ENCODE measurements around the gene MSRB3. TPM values are rescaled to one million over a fixed set of nuclear protein-coding genes. Genes with fewer than 3 reads are reported as not detected.

MSRB3 gene
- total RNA-seq, 1 donor from 2014 or later, result 1.6 TPM

- FAIRE-seq, result no peak
- Histone ChIP-seq H3K27me3 (ENCODE audit: control insufficient read depth, insufficient read depth, low read length) (no peaks in the 10 kb centered on the region), H3K4me3 (ENCODE audit: low read depth, low read length) (no peak overlapping the region), H3K36me3 (ENCODE audit: control insufficient read depth, insufficient read depth, low read length) (no peaks in the 10 kb centered on the region)
- peak; percentile 86 for DNase-seq (ENCODE audit: low read depth)
- TF ChIP-seq CTCF (IDR thresholded peaks at IDR 0.05; ENCODE audit: insufficient read depth, low read length, severe bottlenecking), result no peak
Measured at GRCh38 chr12:65355461-65355860, 77.0 kb downstream of the MSRB3 start.

- DNase-seq (ENCODE audit: low read depth) (peak; percentile 25), FAIRE-seq (no peak)
- Histone ChIP-seq H3K27me3 (ENCODE audit: control insufficient read depth, insufficient read depth, low read length) (no peaks in the 10 kb centered on the region), H3K4me3 (ENCODE audit: low read depth, low read length) (no peak overlapping the region), H3K36me3 (ENCODE audit: control insufficient read depth, insufficient read depth, low read length) (no peaks in the 10 kb centered on the region)
- no peak for TF ChIP-seq CTCF (IDR thresholded peaks at IDR 0.05; ENCODE audit: insufficient read depth, low read length, severe bottlenecking)
Measured at GRCh38 chr12:65362234-65363031, 84.0 kb downstream of the MSRB3 start.

GRCh38 chr12:65364046-65364445, 85.6 kb downstream of the MSRB3 start:
- no peak for DNase-seq (ENCODE audit: low read depth)

DNA sequence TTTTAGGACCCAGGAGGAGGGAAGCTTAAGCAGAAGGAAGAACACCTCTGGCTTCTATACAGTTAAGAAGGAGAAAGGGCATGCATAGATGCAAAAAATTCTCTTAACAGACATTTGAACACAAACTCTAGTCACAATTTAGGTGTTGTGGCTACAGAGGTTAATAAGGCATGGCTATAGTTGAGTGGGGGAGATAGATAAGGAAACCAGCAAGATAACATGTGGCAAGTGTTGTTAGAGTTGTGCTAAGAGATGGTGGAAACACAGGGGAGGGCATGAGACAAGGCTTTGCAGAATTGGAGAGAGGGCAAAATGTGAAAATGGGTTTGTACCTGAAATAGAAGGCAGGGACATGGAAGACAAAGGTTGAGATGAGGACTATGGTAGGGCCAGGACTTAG, 88.9 kb downstream of the MSRB3 start:
- no peak for TF ChIP-seq CTCF (IDR thresholded peaks at IDR 0.05; ENCODE audit: insufficient read depth, low read length, severe bottlenecking)
- Histone ChIP-seq H3K36me3 (ENCODE audit: control insufficient read depth, insufficient read depth, low read length) (no peaks in the 10 kb centered on the region), H3K27me3 (ENCODE audit: control insufficient read depth, insufficient read depth, low read length) (no peaks in the 10 kb centered on the region), H3K4me3 (ENCODE audit: low read depth, low read length) (no peak overlapping the region)
- DNase-seq (ENCODE audit: low read depth), result no peak
- no peak for FAIRE-seq

More at GRCh38 chr12:65364046-65364445, 85.6 kb downstream of the MSRB3 start:
- FAIRE-seq, result no peak
- Histone ChIP-seq H3K27me3 (ENCODE audit: control insufficient read depth, insufficient read depth, low read length) (no peaks in the 10 kb centered on the region), H3K4me3 (ENCODE audit: low read depth, low read length) (no peak overlapping the region), H3K36me3 (ENCODE audit: control insufficient read depth, insufficient read depth, low read length) (no peaks in the 10 kb centered on the region)
- no peak for TF ChIP-seq CTCF (IDR thresholded peaks at IDR 0.05; ENCODE audit: insufficient read depth, low read length, severe bottlenecking)

GRCh38 chr12:65368055-65368454, 89.6 kb downstream of the MSRB3 start:
- no peak overlapping the region for H3K4me3 ChIP-seq (ENCODE audit: low read depth, low read length)
- H3K36me3 ChIP-seq (ENCODE audit: control insufficient read depth, insufficient read depth, low read length), result no peaks in the 10 kb centered on the region
- no peaks in the 10 kb centered on the region for H3K27me3 ChIP-seq (ENCODE audit: control insufficient read depth, insufficient read depth, low read length)
- FAIRE-seq, result no peak
- no peak for DNase-seq (ENCODE audit: low read depth)
- TF ChIP-seq CTCF (IDR thresholded peaks at IDR 0.05; ENCODE audit: insufficient read depth, low read length, severe bottlenecking), result no peak

- Histone ChIP-seq H3K27me3 (ENCODE audit: control insufficient read depth, insufficient read depth, low read length) (no peaks in the 10 kb centered on the region), H3K36me3 (ENCODE audit: control insufficient read depth, insufficient read depth, low read length) (no peaks in the 10 kb centered on the region), H3K4me3 (ENCODE audit: low read depth, low read length) (no peak overlapping the region)
- no peak for TF ChIP-seq CTCF (IDR thresholded peaks at IDR 0.05; ENCODE audit: insufficient read depth, low read length, severe bottlenecking)
- DNase-seq (ENCODE audit: low read depth), result no peak
- no peak for FAIRE-seq
Measured at GRCh38 chr12:65372574-65372973, 94.1 kb downstream of the MSRB3 start.
